IMR-90 (cell line): ENCODE measurements around the gene UGT1A10. TPM values are rescaled to one million over a fixed set of nuclear protein-coding genes. Genes with fewer than 3 reads are reported as not detected.
"Not testable (repeated sequence)": the region's sequence is repeated elsewhere in the genome, so short reads cannot be mapped to it uniquely, and the experiment has no call there.

Experiments
- ATAC-seq: fragments of 200-7000 bp; cut with Tn5 transposase; 2 replicates; pipeline ENCODE4 v1.9.1; 2020; ENCODE audit warnings: low read depth, mild to moderate bottlenecking, moderate library complexity
- Bru-seq: library from RNA; stranded (reverse); fragments of 400-500 nt; gene quantifications from one replicate; lab custom pipeline; 2021; lab: Mats Ljungman, UMichigan
- BruChase-seq, 2 experiments: library from RNA; stranded (reverse); fragments of 400-500 nt; gene quantifications; one replicate each; lab custom pipeline; 2021; lab: Mats Ljungman, UMichigan
- BruUV-seq: library from RNA; stranded (reverse); fragments of 400-500 nt; replicated peaks from 2 replicates; lab custom pipeline; 2021; lab: Mats Ljungman, UMichigan
- CTCF ChIA-PET: fragments of 300-600 bp; formaldehyde crosslinking; extraction: SDS; loops from one replicate; lab custom pipeline; 2021; ENCODE audit warnings: antibody characterized with exemption; lab: Yijun Ruan, JAX
- POLR2A ChIA-PET: fragments of 300-600 bp; sonication (Branson Sonifier 250); formaldehyde crosslinking; loops from one replicate; lab custom pipeline; 2022; ENCODE audit warnings: antibody characterized with exemption; ENCODE audit not compliant: unreplicated experiment; lab: Charles Lee
- DNase-seq: peaks from one replicate; pipeline ENCODE4 v3.0.0; 2013
- H2AFZ ChIP-seq: replicated peaks from 2 replicates; pipeline ENCODE3; 2013; ENCODE audit warnings: low read length, mild to moderate bottlenecking; ENCODE audit not compliant: poor library complexity
- H2AK5ac ChIP-seq: 2 replicates; pipeline ENCODE4 v1.6.1; 2013; ENCODE audit warnings: low read depth, low read length, inconsistent platforms
- H2AK9ac ChIP-seq: replicated peaks from 2 replicates; pipeline ENCODE3; 2013; ENCODE audit warnings: mild to moderate bottlenecking, low read depth, low read length, moderate library complexity; ENCODE audit not compliant: poor library complexity
- H2BK120ac ChIP-seq: 2 replicates; pipeline ENCODE4 v1.6.1; 2013; ENCODE audit warnings: low read depth, low read length, inconsistent platforms
- H2BK15ac ChIP-seq: 3 replicates; pipeline ENCODE4 v1.6.1; 2013; ENCODE audit warnings: low read depth, low read length, inconsistent platforms
- H2BK20ac ChIP-seq: 2 replicates; pipeline ENCODE4 v1.6.1; 2013; ENCODE audit warnings: low read depth, mild to moderate bottlenecking, inconsistent platforms, low read length, moderate library complexity
- H2BK5ac ChIP-seq: 2 replicates; pipeline ENCODE4 v1.6.1; 2013; ENCODE audit warnings: mild to moderate bottlenecking, low read depth, low read length, inconsistent platforms; ENCODE audit not compliant: poor library complexity, severe bottlenecking
- H3K14ac ChIP-seq: replicated peaks from 2 replicates; pipeline ENCODE4 v1.6.1; 2013; ENCODE audit warnings: low read depth, low read length, inconsistent platforms
- H3K18ac ChIP-seq: 2 replicates; pipeline ENCODE4 v1.6.1; 2013; ENCODE audit warnings: low read depth, low read length, control low read depth
- H3K23ac ChIP-seq: 2 replicates; pipeline ENCODE4 v1.6.1; 2013; ENCODE audit warnings: low read depth, low read length, inconsistent platforms
- H3K27ac ChIP-seq: 2 replicates; pipeline ENCODE4 v1.5.1; 2013; ENCODE audit warnings: mild to moderate bottlenecking, control low read depth, low read length; ENCODE audit not compliant: insufficient read depth
- H3K27me3 ChIP-seq: 2 replicates; pipeline ENCODE4 v1.6.1; 2013; ENCODE audit warnings: low read length; ENCODE audit not compliant: control insufficient read depth, insufficient read depth
- H3K36me3 ChIP-seq: 2 replicates; pipeline ENCODE4 v1.6.1; 2013; ENCODE audit warnings: low read length, mixed read lengths; ENCODE audit not compliant: control insufficient read depth, insufficient read depth
- H3K4ac ChIP-seq: 2 replicates; pipeline ENCODE4 v1.6.1; 2013; ENCODE audit warnings: low read depth, low read length, inconsistent platforms
- H3K4me1 ChIP-seq: 2 replicates; pipeline ENCODE4 v1.6.1; 2013; ENCODE audit warnings: low read length, mixed read lengths; ENCODE audit not compliant: control insufficient read depth, insufficient read depth
- H3K4me2 ChIP-seq: 2 replicates; pipeline ENCODE4 v1.6.1; 2013; ENCODE audit warnings: low read depth, mild to moderate bottlenecking, control low read depth, low read length, moderate library complexity
- H3K4me3 ChIP-seq: 2 replicates; pipeline ENCODE4 v1.5.1; 2013; ENCODE audit warnings: low read depth, mild to moderate bottlenecking, control low read depth, low read length, moderate library complexity; ENCODE audit not compliant: insufficient read depth
- H3K56ac ChIP-seq: 2 replicates; pipeline ENCODE4 v1.6.1; 2013; ENCODE audit warnings: low read length, inconsistent platforms; ENCODE audit not compliant: insufficient read depth; ENCODE audit errors: extremely low read depth
- H3K79me1 ChIP-seq, 2 experiments: 2 replicates each; pipeline ENCODE4 v1.6.1; 2013; ENCODE audit warnings: low read length in 2 of 2, inconsistent platforms in 1 of 2, low read depth in 1 of 2
- H3K9ac ChIP-seq: 2 replicates; pipeline ENCODE4 v1.6.1; 2013; ENCODE audit warnings: low read depth, low read length, control low read depth
- H3K9me1 ChIP-seq: 2 replicates; pipeline ENCODE4 v1.6.1; 2013; ENCODE audit warnings: low read length, inconsistent platforms; ENCODE audit not compliant: insufficient read depth
- H3K9me3 ChIP-seq: 2 replicates; pipeline ENCODE4 v1.6.1; 2013; ENCODE audit warnings: low read length; ENCODE audit not compliant: control insufficient read depth, insufficient read depth
- H4K20me1 ChIP-seq: 2 replicates; pipeline ENCODE4 v1.6.1; 2013; ENCODE audit warnings: low read length, inconsistent platforms; ENCODE audit not compliant: insufficient read depth
- H4K5ac ChIP-seq: 2 replicates; pipeline ENCODE4 v1.6.1; 2013; ENCODE audit warnings: mild to moderate bottlenecking, low read depth, low read length, control low read depth
- H4K8ac ChIP-seq, 2 experiments: 2 replicates each; pipeline ENCODE4 v1.6.1; 2013; ENCODE audit warnings: low read depth in 2 of 2, low read length in 2 of 2, control low read depth in 1 of 2, inconsistent platforms in 1 of 2
- H4K91ac ChIP-seq: 2 replicates; pipeline ENCODE4 v1.6.1; 2013; ENCODE audit warnings: low read depth, low read length, inconsistent platforms; ENCODE audit not compliant: insufficient read depth
- WGBS, 2 experiments: methylation state at CpG; one replicate each; pipeline versions ENCODE4 v1.1.5 to v1.1.7; 2013; ENCODE audit warnings: missing lambda C conversion rate in 2 of 2; ENCODE audit not compliant: insufficient read length in 1 of 2; ENCODE audit errors: extremely low coverage in 2 of 2; 5-methylcytosine and 5-hydroxymethylcytosine counted together
- dilution Hi-C: fragments of 300-500 bp; cut with HindIII; formaldehyde crosslinking; loops from one replicate; pipeline ENCODE4 v1.14.3; 2018; ENCODE audit warnings: low sequenced_read_pairs; ENCODE audit not compliant: unreplicated experiment
- in situ Hi-C: fragments of 300-500 bp; cut with MboI; formaldehyde crosslinking; loops from 3 replicates; pipeline ENCODE4 v1.14.3; 2019; ENCODE audit warnings: low sequenced_read_pairs, inconsistent platforms, mixed read lengths
- intact Hi-C: fragments of 100-400 bp; cut with micrococcal nuclease; formaldehyde crosslinking; loops from 2 replicates; pipeline ENCODE4 v1.10.0; 2022
- long read RNA-seq: library from polyadenylated mRNA; unstranded; transcript quantifications from one replicate; pipeline ENCODE4 v2.0.0, GENCODE V29; 2021; ENCODE audit not compliant: unreplicated experiment
- polyA plus RNA-seq, 3 experiments: library from polyadenylated mRNA; depleted of rRNA; stranded (reverse); fragments of >200 nt; gene quantifications; 2 replicates each; pipeline ENCODE4 v1.2.3, GENCODE V29; 2012; ENCODE audit warnings: low replicate concordance in 1 of 3
- total RNA-seq: library from RNA; depleted of rRNA; stranded (reverse); fragments of >200 nt; gene quantifications from 2 replicates; pipeline ENCODE4 v1.2.3, GENCODE V29; 2012; rRNA removed

Gene UGT1A10
- total RNA-seq (not detected in 2 replicates), polyA plus RNA-seq (2012; rRNA removed) (not detected in 2 replicates), Bru-seq, nascent RNA (not detected), BruChase-seq, experiment 1, labeled RNA remaining after a 6-hour chase (not detected), BruChase-seq, experiment 2, labeled RNA remaining after a 2-hour chase (not detected)
- polyA plus RNA-seq (2012; cell fraction: cytosol; rRNA removed) = not detected in 2 replicates
- not detected in 2 replicates for polyA plus RNA-seq (2012; cell fraction: nucleus; rRNA removed; ENCODE audit: low replicate concordance)
- long read RNA-seq = 0 reads

- H2AFZ ChIP-seq, BruUV-seq, H3K79me1 ChIP-seq, H3K4me3 ChIP-seq, H2AK9ac ChIP-seq, H4K91ac ChIP-seq, DNase-seq, H3K9ac ChIP-seq, H3K4ac ChIP-seq, H3K4me1 ChIP-seq, H3K9me3 ChIP-seq, ATAC-seq, H3K14ac ChIP-seq, H3K23ac ChIP-seq, H3K27ac ChIP-seq, H2AK5ac ChIP-seq, H3K4me2 ChIP-seq, H3K56ac ChIP-seq, intact Hi-C loops, H3K18ac ChIP-seq, H4K8ac ChIP-seq, POLR2A ChIA-PET, H3K27me3 ChIP-seq, dilution Hi-C loops, H4K20me1 ChIP-seq, CTCF ChIA-PET, H3K9me1 ChIP-seq, in situ Hi-C loops, H2BK120ac ChIP-seq, H2BK5ac ChIP-seq, H4K5ac ChIP-seq, H2BK15ac ChIP-seq, H2BK20ac ChIP-seq, H3K36me3 ChIP-seq: not testable (repeated sequence)
- WGBS, 2 experiments = 83% methylated on average over 6 of the region's 10 CpGs; no CpG with 5 or more reads in 1 of the 2 experiments
These were observed at the start of gene UGT1A10 for GRCh38 chr2:233636306-233636705. TSS of gene UGT1A10 (plus strand) at chr2:233636448. CDS start at chr2:233636523, 75 bp downstream.
